ENCODE results near the gene FAM171A2.
A peak's percentile ranks its signal among the peaks of the same experiment; 100 is the strongest.
"Not testable (repeated sequence)": the region's sequence is repeated elsewhere in the genome, so short reads cannot be mapped to it uniquely, and the experiment has no call there.

The FAM171A2 gene

GRCh38 chr17:44383363-44383762 is 19.7 kb upstream of the FAM171A2 start:
- DNase-seq: no peak

- DNase-seq: no peak
Observed at GRCh38 chr17:44382917-44383316, 19.3 kb upstream of the FAM171A2 start.

GRCh38 chr17:44381810-44382305 is 18.2 kb upstream of the FAM171A2 start:
- no peak for DNase-seq

GRCh38 chr17:44380767-44381166 is 17.1 kb upstream of the FAM171A2 start:
- DNase-seq: no peak

- DNase-seq: no peak
Observed at GRCh38 chr17:44379887-44380286, 16.2 kb upstream of the FAM171A2 start.

- DNase-seq: no peak
Observed at GRCh38 chr17:44378171-44378705, 14.6 kb upstream of the FAM171A2 start.

- no peak for DNase-seq
Observed at GRCh38 chr17:44376779-44377178, 13.1 kb upstream of the FAM171A2 start.

- DNase-seq: peak; percentile 36
Observed at GRCh38 chr17:44376124-44376523, 12.5 kb upstream of the FAM171A2 start.

- DNase-seq: no peak
Observed at GRCh38 chr17:44375196-44376017, 11.8 kb upstream of the FAM171A2 start.

- DNase-seq: no peak
Observed at GRCh38 chr17:44374306-44375195, 10.9 kb upstream of the FAM171A2 start.

- no peak for DNase-seq
Observed at GRCh38 chr17:44372036-44372435, 8.4 kb upstream of the FAM171A2 start.

GRCh38 chr17:44369414-44370023 is 5.9 kb upstream of the FAM171A2 start:
- DNase-seq: peak; percentile 32

- not testable (repeated sequence) for DNase-seq
Observed at GRCh38 chr17:44368391-44369243, 5.0 kb upstream of the FAM171A2 start.

GRCh38 chr17:44367231-44367979 is 3.8 kb upstream of the FAM171A2 start:
- no peak for DNase-seq

- DNase-seq: not testable (repeated sequence)
Observed at GRCh38 chr17:44365051-44365450, 1.4 kb upstream of the FAM171A2 start.

GRCh38 chr17:44362949-44363612 is 572 bp downstream of the FAM171A2 start:
- peak; percentile 24 for DNase-seq

- no peak for DNase-seq
Observed at GRCh38 chr17:44362459-44362948, 1.1 kb downstream of the FAM171A2 start.

GRCh38 chr17:44361292-44362260 is 2.1 kb downstream of the FAM171A2 start:
- DNase-seq: no peak

GRCh38 chr17:44360826-44361225 is 2.8 kb downstream of the FAM171A2 start:
- DNase-seq: no peak

Measured in activated CD4-positive, alpha-beta T cell treated with anti-CD3 and anti-CD28 coated beads for 48 hours (primary cell).